ENCODE results near the gene BCL2L1.

BCL2L1 gene

DNA sequence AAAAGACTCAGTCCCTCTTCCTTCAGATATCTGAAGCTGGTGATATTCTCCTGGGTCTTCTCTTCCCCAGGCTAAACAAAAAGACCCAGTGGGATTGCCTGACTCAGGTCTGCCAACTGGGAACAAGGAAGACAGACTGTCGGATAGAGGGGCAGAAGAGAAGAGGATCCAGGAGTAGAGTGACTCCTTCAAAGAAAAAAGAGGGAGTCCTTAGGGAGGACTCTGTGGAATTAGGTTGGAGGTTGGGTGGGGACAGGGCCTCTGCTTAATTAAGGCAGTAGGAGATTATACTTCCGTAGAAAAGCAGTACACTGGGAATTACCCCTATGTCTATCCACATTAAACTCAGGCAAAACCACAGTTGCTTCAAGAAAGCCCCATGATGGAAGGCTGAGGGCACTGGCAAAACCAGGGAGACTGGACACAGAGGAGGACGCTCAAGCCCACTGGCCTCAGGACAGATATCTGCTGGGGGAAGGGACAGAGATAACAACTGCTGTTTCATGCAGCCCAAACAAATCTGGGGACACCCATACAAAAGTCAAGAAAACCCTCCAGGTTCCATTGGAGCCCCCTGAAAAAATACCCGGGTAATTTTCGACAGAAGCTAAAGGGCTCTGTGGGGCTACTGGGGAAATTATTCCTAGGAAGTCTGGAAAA lies 5.7 kb downstream of the BCL2L1 start:
- peaks cover 8 to 27% of the 10 kb centered on the region in 2 donors for H3K36me3 ChIP-seq (ENCODE audit: control insufficient read depth in 2 of 2, insufficient read depth in 2 of 2, low read length in 2 of 2)
- H3K27ac ChIP-seq (ENCODE audit: low read depth in 2 of 2, low read length in 2 of 2), result peak overlapping the region; percentile 32 to 45
- H3K4me1 ChIP-seq (ENCODE audit: control insufficient read depth in 2 of 2, insufficient read depth in 2 of 2, low read length in 2 of 2), result peaks cover 66 to 71% of the 10 kb centered on the region in 2 donors

GRCh38 chr20:31716351-31716750 lies 6.3 kb downstream of the BCL2L1 start:
- H3K27ac ChIP-seq (ENCODE audit: low read depth in 2 of 2, low read length in 2 of 2), result peak overlapping the region; percentile 32 to 45
- no peaks in the 10 kb centered on the region for H3K27me3 ChIP-seq (ENCODE audit: control insufficient read depth in 2 of 2, insufficient read depth in 2 of 2, low read length in 2 of 2)
- H3K36me3 ChIP-seq (ENCODE audit: control insufficient read depth in 2 of 2, insufficient read depth in 2 of 2, low read length in 2 of 2), result peaks cover 8 to 21% of the 10 kb centered on the region in 2 donors
- peaks cover 66 to 71% of the 10 kb centered on the region in 2 donors for H3K4me1 ChIP-seq (ENCODE audit: control insufficient read depth in 2 of 2, insufficient read depth in 2 of 2, low read length in 2 of 2)
- H3K9ac ChIP-seq (ENCODE audit: low read depth in 1 of 2, low read length in 2 of 2), result peak overlapping the region in 1 of 2 donors; percentile 20
- no peak overlapping the region for H3K4me3 ChIP-seq (ENCODE audit: low read length in 2 of 2)
- no peaks in the 10 kb centered on the region for H3K9me3 ChIP-seq (ENCODE audit: control insufficient read depth in 2 of 2, low read length in 2 of 2)

More for the DNA sequence above, 5.7 kb downstream of the BCL2L1 start:
- no peaks in the 10 kb centered on the region for H3K9me3 ChIP-seq (ENCODE audit: control insufficient read depth in 2 of 2, low read length in 2 of 2)
- H3K9ac ChIP-seq (ENCODE audit: low read depth in 1 of 2, low read length in 2 of 2), result peak overlapping the region in 1 of 2 donors; percentile 20
- peak overlapping the region in 1 of 2 donors; percentile 8 for H3K4me3 ChIP-seq (ENCODE audit: low read length in 2 of 2)
- no peaks in the 10 kb centered on the region for H3K27me3 ChIP-seq (ENCODE audit: control insufficient read depth in 2 of 2, insufficient read depth in 2 of 2, low read length in 2 of 2)

GRCh38 chr20:31715766-31716165 lies 6.9 kb downstream of the BCL2L1 start:
- H3K4me3 ChIP-seq (ENCODE audit: low read length in 2 of 2), result no peak overlapping the region
- no peaks in the 10 kb centered on the region for H3K9me3 ChIP-seq (ENCODE audit: control insufficient read depth in 2 of 2, low read length in 2 of 2)
- peaks cover 8 to 21% of the 10 kb centered on the region in 2 donors for H3K36me3 ChIP-seq (ENCODE audit: control insufficient read depth in 2 of 2, insufficient read depth in 2 of 2, low read length in 2 of 2)
- H3K27ac ChIP-seq (ENCODE audit: low read depth in 2 of 2, low read length in 2 of 2), result no peak overlapping the region
- no peak overlapping the region for H3K9ac ChIP-seq (ENCODE audit: low read depth in 1 of 2, low read length in 2 of 2)
- peaks cover 63 to 67% of the 10 kb centered on the region in 2 donors for H3K4me1 ChIP-seq (ENCODE audit: control insufficient read depth in 2 of 2, insufficient read depth in 2 of 2, low read length in 2 of 2)
- no peaks in the 10 kb centered on the region for H3K27me3 ChIP-seq (ENCODE audit: control insufficient read depth in 2 of 2, insufficient read depth in 2 of 2, low read length in 2 of 2)

GRCh38 chr20:31713312-31714273 lies 9.1 kb downstream of the BCL2L1 start:
- Histone ChIP-seq H3K4me1 (ENCODE audit: control insufficient read depth in 2 of 2, insufficient read depth in 2 of 2, low read length in 2 of 2) (peaks cover 53 to 56% of the 10 kb centered on the region in 2 donors), H3K27ac (ENCODE audit: low read depth in 2 of 2, low read length in 2 of 2) (peak overlapping the region; percentile 80 to 84), H3K9me3 (ENCODE audit: control insufficient read depth in 2 of 2, low read length in 2 of 2) (no peaks in the 10 kb centered on the region), H3K36me3 (ENCODE audit: control insufficient read depth in 2 of 2, insufficient read depth in 2 of 2, low read length in 2 of 2) (peaks cover 13 to 22% of the 10 kb centered on the region in 2 donors), H3K9ac (ENCODE audit: low read depth in 1 of 2, low read length in 2 of 2) (peak overlapping the region in 1 of 2 donors; percentile 14), H3K4me3 (ENCODE audit: low read length in 2 of 2) (peak overlapping the region in 1 of 2 donors; percentile 50), H3K27me3 (ENCODE audit: control insufficient read depth in 2 of 2, insufficient read depth in 2 of 2, low read length in 2 of 2) (no peaks in the 10 kb centered on the region)

DNA sequence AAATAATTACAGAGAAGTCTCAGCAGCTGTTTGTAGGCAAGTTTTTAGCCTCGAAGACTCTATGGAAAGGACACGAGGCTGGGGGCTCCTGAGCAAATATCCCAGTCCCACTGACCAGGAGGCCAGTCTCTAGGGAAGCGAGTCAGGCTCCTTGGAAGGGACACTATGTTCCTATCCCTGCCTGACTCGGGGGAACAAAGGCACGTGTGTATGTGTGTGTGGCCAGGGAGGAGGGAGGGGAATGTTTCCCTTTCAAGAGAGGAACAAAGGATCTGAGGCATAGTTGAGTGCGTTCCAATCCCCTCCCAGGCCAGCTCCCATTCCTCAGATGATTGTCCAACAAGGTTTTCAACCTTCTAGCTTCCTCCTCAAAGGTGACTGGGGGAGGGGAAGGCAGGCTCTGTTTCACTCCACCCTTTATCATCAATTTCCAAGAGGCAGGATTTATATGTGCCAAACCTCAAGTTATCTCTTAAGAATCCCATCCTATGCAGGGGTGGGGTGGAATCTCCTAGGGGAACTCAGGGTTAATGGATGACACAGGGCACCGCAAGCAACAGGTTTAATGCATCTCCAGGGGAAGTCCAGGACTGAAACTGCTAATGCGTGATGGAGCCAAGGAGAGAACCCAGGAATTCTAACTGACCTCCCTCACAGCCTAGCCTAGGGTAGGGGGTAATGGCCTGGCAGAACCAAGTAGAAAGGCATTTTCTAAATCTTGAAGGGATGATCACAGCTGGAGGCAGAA lies 9.9 kb downstream of the BCL2L1 start:
- Histone ChIP-seq H3K27ac (ENCODE audit: low read depth in 2 of 2, low read length in 2 of 2) (peak overlapping the region; percentile 80 to 84), H3K9ac (ENCODE audit: low read depth in 1 of 2, low read length in 2 of 2) (peak overlapping the region; percentile 20 to 55), H3K4me3 (ENCODE audit: low read length in 2 of 2) (peak overlapping the region in 1 of 2 donors; percentile 50), H3K9me3 (ENCODE audit: control insufficient read depth in 2 of 2, low read length in 2 of 2) (no peaks in the 10 kb centered on the region), H3K27me3 (ENCODE audit: control insufficient read depth in 2 of 2, insufficient read depth in 2 of 2, low read length in 2 of 2) (no peaks in the 10 kb centered on the region), H3K36me3 (ENCODE audit: control insufficient read depth in 2 of 2, insufficient read depth in 2 of 2, low read length in 2 of 2) (peaks cover 13 to 19% of the 10 kb centered on the region in 2 donors), H3K4me1 (ENCODE audit: control insufficient read depth in 2 of 2, insufficient read depth in 2 of 2, low read length in 2 of 2) (peaks cover 56 to 60% of the 10 kb centered on the region in 2 donors)

- peaks cover 15 to 19% of the 10 kb centered on the region in 2 donors for H3K36me3 ChIP-seq (ENCODE audit: control insufficient read depth in 2 of 2, insufficient read depth in 2 of 2, low read length in 2 of 2)
- H3K9ac ChIP-seq (ENCODE audit: low read depth in 1 of 2, low read length in 2 of 2), result peak overlapping the region; percentile 20 to 55
- no peak overlapping the region for H3K4me3 ChIP-seq (ENCODE audit: low read length in 2 of 2)
- no peaks in the 10 kb centered on the region for H3K9me3 ChIP-seq (ENCODE audit: control insufficient read depth in 2 of 2, low read length in 2 of 2)
- peak overlapping the region; percentile 80 to 84 for H3K27ac ChIP-seq (ENCODE audit: low read depth in 2 of 2, low read length in 2 of 2)
- H3K27me3 ChIP-seq (ENCODE audit: control insufficient read depth in 2 of 2, insufficient read depth in 2 of 2, low read length in 2 of 2), result no peaks in the 10 kb centered on the region
- peaks cover 50 to 57% of the 10 kb centered on the region in 2 donors for H3K4me1 ChIP-seq (ENCODE audit: control insufficient read depth in 2 of 2, insufficient read depth in 2 of 2, low read length in 2 of 2)
Observed at GRCh38 chr20:31712112-31712553, 10.5 kb downstream of the BCL2L1 start.

DNA sequence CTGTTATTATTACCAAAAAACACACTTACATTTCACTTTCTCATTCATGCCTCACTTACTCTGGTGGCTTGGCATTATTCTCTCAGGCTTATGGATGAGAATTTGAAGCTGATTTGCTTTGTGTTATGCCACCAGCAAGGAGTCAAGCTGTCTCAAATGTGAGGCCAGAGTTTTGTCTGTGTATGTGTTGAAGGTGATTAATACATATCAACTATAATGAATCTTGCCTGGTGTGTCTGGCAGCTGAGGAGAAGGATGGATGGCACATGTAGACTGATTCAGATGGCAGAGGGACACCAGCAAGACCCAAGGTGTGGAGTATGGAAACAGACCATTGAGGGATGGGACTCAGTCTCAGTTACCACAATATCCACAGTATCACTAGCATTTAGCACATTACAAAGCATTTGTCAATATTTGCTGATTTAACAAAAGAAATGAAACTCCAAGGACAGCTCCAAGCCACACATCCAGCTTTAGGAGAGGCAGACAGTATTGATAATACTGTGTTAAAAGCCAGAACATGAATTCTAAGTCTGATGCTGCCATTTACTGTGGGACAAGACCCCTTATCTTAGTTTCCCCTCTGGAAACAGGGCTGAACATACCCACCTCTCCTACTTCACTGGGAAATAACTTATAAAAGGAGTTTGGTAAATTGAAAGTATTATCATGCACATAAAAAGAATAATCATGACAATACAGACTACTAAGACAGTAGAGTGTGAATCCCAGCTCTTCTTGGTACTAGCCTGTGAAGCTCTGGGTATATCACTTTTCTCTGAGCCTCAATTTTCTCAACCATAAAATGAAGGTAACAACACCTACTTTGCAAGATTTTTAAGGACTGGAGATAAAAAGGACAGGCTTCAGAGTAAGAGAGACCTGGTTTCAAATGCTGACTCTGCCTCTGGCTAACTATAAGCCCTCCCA lies 11.2 kb downstream of the BCL2L1 start:
- Histone ChIP-seq H3K27me3 (ENCODE audit: control insufficient read depth in 2 of 2, insufficient read depth in 2 of 2, low read length in 2 of 2) (no peaks in the 10 kb centered on the region), H3K27ac (ENCODE audit: low read depth in 2 of 2, low read length in 2 of 2) (peak overlapping the region; percentile 80 to 84), H3K36me3 (ENCODE audit: control insufficient read depth in 2 of 2, insufficient read depth in 2 of 2, low read length in 2 of 2) (peaks cover 19 to 24% of the 10 kb centered on the region in 2 donors), H3K9me3 (ENCODE audit: control insufficient read depth in 2 of 2, low read length in 2 of 2) (no peaks in the 10 kb centered on the region), H3K4me1 (ENCODE audit: control insufficient read depth in 2 of 2, insufficient read depth in 2 of 2, low read length in 2 of 2) (peaks cover 49 to 56% of the 10 kb centered on the region in 2 donors), H3K9ac (ENCODE audit: low read depth in 1 of 2, low read length in 2 of 2) (peak overlapping the region; percentile 14 to 55), H3K4me3 (ENCODE audit: low read length in 2 of 2) (no peak overlapping the region)

- Histone ChIP-seq H3K4me1 (ENCODE audit: control insufficient read depth in 2 of 2, insufficient read depth in 2 of 2, low read length in 2 of 2) (peaks cover 50 to 59% of the 10 kb centered on the region in 2 donors), H3K36me3 (ENCODE audit: control insufficient read depth in 2 of 2, insufficient read depth in 2 of 2, low read length in 2 of 2) (peaks cover 25 to 30% of the 10 kb centered on the region in 2 donors), H3K9me3 (ENCODE audit: control insufficient read depth in 2 of 2, low read length in 2 of 2) (no peaks in the 10 kb centered on the region), H3K27ac (ENCODE audit: low read depth in 2 of 2, low read length in 2 of 2) (no peak overlapping the region), H3K9ac (ENCODE audit: low read depth in 1 of 2, low read length in 2 of 2) (no peak overlapping the region), H3K4me3 (ENCODE audit: low read length in 2 of 2) (no peak overlapping the region), H3K27me3 (ENCODE audit: control insufficient read depth in 2 of 2, insufficient read depth in 2 of 2, low read length in 2 of 2) (no peaks in the 10 kb centered on the region)
Observed at GRCh38 chr20:31710423-31711108, 12.1 kb downstream of the BCL2L1 start.

Data from mucosa of rectum (tissue), 2 donors.